Forelimb muscle (tissue), 1 donor: ENCODE results near the gene OS9. TPM values are rescaled to one million over a fixed set of nuclear protein-coding genes. Genes with fewer than 3 reads are reported as not detected.
A peak's percentile ranks its signal among the peaks of the same experiment; 100 is the strongest.
"Not testable (repeated sequence)": the region's sequence is repeated elsewhere in the genome, so short reads cannot be mapped to it uniquely, and the experiment has no call there.

Experiments
- DNase-seq: peaks from one replicate; pipeline ENCODE4 v3.0.0-alpha.2; 2013; ENCODE audit warnings: low read depth
- polyA plus RNA-seq: library from polyadenylated mRNA; unstranded; fragments of 120-200 nt; gene quantifications from one replicate; pipeline ENCODE4 v1.2.1, GENCODE V29; 2013; ENCODE audit not compliant: insufficient read length

Gene OS9, protein sequence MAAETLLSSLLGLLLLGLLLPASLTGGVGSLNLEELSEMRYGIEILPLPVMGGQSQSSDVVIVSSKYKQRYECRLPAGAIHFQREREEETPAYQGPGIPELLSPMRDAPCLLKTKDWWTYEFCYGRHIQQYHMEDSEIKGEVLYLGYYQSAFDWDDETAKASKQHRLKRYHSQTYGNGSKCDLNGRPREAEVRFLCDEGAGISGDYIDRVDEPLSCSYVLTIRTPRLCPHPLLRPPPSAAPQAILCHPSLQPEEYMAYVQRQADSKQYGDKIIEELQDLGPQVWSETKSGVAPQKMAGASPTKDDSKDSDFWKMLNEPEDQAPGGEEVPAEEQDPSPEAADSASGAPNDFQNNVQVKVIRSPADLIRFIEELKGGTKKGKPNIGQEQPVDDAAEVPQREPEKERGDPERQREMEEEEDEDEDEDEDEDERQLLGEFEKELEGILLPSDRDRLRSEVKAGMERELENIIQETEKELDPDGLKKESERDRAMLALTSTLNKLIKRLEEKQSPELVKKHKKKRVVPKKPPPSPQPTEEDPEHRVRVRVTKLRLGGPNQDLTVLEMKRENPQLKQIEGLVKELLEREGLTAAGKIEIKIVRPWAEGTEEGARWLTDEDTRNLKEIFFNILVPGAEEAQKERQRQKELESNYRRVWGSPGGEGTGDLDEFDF
- polyA plus RNA-seq: 107 TPM

DNA sequence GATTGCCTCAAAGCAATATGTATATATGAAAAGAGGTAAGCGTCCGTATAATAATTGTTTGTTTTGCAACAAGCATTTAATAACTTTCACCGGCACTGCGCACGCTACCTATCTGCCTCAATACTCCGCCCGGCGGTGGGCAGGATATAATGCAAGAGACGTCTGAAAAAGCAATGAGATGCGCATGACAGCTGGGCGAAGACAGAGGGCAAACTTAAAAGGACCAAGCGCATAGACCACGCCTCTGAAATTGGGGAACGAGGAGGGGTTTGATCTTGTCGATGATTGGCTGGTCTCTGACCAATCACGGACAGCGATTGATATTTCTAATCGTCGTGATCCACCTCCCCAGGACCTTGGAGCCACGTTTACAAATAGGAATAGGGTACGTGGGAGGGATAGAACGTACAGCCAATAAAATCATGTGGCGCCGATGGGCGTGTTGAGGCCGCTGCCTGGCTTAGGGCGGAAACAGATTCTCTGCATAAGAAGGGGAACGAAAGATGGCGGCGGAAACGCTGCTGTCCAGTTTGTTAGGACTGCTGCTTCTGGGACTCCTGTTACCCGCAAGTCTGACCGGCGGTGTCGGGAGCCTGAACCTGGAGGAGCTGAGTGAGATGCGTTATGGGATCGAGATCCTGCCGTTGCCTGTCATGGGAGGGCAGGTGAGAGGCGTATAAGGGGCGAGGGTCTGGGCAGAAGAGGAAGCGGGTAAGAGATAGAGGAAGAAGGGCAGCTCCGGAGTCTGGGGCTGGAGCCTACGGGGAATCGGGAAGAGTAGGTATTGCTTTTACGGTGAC is at the start of gene OS9:
Gene OS9, plus strand, starts transcription at position 474 of the 800 bp plus-strand sequence. Its CDS starts 30 bp downstream, at position 504.
- DNase-seq: peak; percentile 100

DNA sequence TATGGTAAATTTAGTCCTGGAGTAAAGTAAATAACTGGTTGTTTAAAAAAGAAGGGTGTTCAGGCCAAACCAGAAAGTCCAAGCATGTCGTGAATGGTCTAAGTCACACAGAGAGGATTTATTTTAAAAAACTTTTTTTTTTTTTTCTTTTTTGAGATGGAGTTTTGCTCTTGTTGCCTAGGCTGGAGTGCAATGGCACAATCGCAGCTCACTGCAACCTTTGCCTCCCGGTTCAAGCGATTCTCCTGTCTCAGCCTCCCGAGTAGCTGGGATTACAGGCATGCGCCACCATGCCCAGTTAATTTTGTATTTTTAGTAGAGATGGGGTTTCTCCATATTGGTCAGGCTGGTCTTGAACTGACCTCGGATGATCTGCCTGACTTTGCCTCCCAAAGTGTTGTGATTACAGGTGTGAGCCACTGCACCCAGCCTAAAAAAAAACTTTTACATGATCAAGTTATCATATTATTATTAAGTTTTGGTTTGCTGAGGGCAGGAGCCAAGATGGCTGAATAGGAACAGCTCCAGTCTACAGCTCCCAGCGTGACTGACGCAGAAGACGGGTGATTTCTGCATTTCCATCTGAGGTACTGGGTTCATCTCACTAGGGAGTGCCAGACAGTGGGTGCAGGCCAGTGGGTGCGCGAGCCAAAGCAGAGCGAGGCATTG is 47.8 kb upstream of the OS9 start:
- DNase-seq: not testable (repeated sequence)

DNA sequence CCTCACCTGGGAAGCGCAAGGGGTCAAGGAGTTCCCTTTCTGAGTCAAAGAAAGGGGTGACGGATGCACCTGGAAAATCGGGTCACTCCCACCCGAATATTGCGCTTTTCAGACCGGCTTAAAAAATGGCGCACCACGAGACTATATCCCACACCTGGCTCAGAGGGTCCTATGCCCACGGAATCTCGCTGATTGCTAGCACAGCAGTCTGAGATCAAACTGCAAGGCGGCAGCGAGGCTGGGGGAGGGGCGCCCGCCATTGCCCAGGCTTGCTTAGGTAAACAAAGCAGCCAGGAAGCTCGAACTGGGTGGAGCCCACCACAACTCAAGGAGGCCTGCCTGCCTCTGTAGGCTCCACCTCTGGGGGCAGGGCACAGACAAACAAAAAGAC is 47.3 kb upstream of the OS9 start:
- DNase-seq: not testable (repeated sequence)

DNA sequence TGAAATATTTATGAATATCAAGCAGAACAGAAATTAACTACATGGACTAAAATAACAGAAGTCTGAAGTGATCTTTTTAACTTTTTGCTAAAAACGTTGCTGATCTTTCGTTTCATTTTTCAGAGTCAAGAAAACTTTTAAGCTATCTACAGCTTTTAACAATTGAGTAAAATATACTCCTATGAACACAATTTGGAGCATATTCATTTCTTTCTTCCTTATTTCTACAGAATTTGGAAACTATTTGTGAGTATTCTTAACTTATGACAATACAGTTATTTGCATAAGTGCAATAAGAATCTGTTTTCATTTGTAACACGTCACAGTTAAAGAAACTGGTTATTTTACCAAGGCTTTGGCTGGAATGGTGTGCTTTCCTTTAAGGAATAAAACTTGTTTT is 39.9 kb upstream of the OS9 start:
- no peak for DNase-seq

DNA sequence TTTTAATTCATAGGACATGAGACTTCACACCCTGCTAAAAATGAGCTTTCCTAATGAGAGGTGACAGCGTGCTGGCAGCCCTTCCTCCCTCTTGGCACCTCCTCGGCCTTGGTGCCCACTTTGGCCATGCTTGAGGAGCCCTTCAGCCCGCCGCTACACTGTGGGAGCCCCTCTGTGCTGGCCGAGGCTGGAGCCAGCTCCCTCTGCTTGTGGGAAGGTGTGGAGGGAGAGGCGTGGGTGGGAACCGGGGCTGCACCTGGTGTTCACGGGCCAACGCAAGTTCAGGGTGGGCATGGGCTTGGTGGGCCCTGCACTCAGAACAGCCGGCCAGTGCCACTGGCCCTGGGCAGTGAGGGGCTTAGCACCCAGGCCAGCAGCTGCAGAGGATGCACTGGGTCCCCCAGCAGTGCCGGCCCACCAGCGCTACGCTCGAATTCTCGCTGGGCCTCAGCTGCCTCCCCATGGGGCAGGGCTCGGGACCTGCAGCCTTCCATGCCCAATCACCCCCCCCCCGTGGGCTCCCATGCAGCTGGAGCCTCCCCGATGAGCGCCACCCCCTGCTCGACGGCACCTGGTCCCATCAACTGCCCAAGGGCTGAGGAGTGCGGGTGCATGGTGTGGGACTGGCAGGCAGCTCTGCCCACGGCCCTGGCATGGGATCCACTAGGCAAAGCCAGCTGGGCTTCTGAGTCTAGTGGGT is 38.2 kb upstream of the OS9 start:
- DNase-seq: no peak

DNA sequence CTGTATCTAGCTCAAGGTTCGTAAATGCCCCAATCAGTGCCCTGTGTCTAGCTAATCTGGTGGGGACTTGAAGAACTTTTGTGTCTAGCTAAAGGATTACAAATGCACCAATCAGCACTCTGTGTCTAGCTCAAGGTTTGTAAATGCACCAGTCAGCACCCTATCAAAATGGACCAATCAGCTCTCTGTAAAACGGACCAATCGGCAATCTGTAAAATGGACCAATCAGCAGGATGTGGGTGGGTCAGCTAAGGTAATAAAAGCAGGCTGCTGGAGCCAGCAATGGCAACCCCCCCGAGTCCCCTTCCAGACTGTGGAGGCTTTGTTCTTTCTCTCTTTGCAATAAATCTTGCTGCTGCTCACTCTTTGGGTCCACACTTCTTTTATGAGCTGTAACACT is 37.5 kb upstream of the OS9 start:
- not testable (repeated sequence) for DNase-seq

DNA sequence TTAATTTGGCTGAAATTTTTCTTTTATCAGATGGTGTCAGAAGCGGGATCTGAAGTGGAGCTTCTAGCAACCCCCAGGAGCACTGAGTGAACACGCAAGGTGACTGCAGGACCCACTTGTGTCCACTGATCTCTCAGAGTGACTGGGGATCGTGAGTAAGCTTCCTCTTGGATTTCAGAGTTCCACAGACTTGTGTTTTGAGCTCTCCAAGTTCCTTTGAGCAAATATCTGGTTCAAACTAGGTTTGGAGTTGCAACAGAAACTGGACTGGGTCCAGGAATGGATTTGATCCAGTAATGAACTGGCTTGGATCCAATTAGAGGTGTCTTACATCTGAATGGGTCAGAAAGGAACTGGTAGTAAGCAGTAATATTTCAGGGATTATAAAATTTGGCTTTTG is 36.2 kb upstream of the OS9 start:
- no peak for DNase-seq

DNA sequence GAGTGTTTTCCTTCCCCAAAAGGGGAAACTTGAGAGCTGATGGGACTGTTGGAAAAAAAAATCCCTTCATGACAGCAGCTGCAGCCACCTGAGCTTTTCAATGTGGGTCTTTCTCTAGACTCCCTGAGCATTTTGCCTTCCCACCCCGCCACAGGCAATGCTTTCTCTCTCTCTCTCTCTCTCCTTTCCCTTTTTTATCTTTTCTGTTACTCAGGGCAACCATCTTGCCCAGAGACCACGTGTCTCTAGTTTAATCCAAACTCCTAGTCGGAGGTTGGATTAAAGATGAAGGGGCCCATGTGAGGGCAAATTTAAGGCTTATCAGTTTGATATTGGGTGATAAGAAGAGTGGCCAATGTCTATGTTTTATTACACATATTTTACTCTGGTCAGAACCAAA is 35.0 kb upstream of the OS9 start:
- DNase-seq: no peak

DNA sequence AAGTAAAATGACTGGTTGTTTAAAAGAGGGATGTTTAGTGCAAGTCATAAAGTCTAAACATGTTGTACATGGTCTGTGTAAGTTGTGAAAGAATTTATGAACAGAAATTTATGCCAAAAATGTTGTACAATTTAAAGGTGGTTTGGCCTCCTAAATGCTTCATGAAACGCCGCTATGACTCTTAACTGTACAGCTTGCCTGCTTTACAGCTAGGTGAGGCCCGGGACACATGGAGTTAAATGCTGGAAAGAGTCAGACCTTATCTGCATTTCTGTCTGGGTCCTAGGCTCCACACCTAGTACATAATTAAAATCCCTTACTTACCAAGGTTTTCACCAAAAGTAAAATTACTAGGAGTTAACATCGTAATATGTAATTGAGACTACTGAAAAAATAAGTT is 32.6 kb upstream of the OS9 start:
- no peak for DNase-seq

DNA sequence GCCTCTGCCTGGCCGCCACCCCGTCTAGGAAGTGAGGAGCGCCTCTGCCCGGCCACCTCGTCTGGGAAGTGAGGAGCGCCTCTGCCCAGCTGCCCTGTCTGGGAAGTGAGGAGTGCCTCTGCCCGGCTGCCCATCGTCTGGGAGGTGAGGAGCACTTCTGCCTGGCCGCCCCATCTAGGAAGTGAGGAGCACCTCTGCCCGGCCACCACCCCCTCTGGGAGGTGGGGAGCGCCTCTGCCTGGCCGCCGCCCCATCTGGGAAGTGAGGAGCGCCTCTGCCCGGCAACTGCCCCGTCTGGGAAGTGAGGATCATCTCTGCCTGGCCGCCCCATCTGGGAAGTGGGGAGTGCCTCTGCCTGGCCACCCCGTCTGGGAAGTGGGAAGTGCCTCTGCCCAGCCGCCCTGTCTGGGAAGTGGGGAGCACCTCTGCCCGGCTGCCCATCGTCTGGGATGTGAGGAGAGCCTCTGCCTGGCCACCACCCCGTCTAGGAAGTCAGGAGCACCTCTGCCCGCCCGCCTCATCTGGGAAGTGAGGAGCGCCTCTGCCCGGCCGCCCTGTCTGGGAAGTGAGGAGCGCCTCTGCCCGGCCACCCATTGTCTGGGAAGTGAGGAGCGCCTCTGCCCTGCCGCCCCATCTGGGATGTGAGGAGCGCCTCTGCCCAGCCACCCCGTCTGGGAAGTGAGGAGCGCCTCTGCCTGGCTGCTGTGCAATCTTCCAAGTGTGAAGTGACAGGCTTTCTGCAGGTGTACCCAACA is 28.7 kb upstream of the OS9 start:
- not testable (repeated sequence) for DNase-seq

DNA sequence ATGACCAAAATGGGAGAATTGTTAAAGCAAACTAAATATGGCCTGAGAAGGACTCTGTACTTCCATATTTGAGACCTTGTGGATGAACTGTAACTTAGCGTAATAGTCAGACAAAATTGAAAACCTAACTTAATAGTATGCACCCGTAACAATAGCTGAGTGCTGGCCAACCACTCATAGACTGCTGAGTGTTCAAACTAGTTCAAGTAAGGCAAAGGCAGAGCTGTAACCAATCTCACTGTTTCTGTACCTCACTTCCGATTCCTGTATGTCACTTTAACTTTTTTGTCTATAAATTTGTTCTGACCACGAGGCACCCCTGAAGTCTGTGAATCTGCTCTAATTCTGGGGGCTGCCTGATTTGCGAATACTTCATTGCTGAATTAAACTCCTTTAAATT is 27.0 kb upstream of the OS9 start:
- DNase-seq: no peak

DNA sequence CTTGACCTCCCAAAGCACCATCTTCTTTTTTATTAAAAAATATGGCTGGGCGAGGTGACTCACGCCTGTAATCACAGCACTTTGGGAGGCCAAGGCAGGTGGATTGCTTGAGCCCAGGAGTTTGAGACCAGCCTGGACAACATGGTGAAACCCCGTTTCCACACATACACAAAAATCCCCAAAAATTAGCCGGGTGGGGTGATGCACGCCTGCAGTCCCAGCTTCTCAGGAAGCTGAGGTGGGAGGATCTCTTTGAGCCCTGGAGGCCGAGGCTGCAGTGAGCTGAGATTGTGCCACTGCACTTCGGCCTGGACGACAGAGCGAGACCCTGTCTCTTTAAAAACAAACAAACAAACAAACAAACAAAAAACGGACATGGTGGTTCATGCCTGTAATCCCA is 24.2 kb upstream of the OS9 start:
- DNase-seq: not testable (repeated sequence)

DNA sequence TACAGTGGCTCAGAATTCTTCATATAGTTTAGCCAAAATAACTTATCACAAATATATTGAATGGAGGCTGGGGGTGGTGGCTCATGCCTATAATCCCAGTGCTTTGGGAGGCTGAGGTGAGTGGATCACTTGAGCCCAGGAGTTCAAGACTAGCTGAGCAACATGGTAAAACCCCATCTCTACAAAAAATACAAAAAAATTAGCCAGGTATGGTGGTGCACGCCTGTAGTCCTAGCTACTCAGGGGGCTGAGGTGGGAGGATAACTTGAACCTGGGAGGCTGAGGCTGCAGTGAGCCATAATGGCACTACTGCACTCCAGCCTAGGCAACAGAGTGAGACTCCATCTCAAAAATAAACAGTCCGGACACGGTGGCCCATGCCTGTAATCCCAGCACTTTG is 22.1 kb upstream of the OS9 start:
- not testable (repeated sequence) for DNase-seq

DNA sequence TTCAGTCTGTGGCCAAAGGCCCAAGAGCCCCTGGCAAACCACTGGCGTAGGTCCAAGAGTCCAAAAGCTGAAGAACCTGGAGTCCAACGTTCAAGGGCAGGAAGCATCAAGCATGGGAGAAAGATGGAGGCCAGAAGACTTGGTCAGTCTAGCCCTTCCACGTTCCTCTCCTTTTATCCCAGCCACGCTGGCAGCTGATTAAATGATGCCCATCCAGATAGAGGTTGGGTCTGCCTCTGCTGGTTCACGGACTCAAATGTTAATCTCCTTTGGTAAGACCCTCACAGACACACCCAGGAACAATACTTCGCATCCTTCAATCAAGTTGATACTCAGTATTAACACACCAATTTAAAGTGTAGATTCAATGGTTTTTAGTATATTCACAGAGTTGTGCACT is 21.1 kb upstream of the OS9 start:
- DNase-seq: no peak

DNA sequence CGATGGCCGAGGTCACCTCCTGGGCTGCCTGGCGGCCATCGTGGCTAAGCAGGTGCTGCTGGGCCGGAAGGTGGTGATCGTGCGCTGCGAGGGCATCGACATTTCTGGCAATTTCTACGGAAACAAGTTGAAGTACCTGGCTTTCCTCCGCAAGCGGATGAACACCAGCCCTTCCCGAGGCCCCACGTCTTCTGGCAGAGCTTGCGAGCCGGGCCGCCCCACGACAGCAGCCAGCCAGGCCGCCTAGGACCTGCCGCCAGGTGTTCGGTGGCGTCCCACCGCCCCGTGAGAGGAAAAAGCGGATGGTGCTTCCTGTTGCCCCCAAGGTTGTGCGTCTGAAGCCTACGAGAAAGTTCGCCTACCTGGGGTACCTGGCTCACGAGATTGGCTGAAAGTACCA is 19.2 kb upstream of the OS9 start:
- DNase-seq: no peak

DNA sequence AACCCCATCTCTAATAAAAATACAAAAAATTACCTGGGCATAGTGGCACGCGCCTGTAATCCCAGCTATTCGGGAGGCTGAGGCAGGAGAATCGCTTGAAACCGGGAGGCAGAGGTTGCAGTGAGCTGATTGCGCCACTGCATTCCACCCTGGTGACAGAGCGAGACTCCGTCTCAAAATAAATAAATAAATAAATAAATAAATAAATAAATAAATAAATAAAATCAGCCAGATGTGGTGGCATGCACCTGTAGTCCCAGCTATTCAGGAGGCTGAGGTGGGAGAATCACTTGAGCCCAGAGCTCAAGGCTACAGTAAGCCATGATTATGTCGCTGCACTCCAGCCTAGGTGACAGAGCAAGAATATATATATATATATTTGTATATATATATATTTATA is 16.0 kb upstream of the OS9 start:
- not testable (repeated sequence) for DNase-seq

DNA sequence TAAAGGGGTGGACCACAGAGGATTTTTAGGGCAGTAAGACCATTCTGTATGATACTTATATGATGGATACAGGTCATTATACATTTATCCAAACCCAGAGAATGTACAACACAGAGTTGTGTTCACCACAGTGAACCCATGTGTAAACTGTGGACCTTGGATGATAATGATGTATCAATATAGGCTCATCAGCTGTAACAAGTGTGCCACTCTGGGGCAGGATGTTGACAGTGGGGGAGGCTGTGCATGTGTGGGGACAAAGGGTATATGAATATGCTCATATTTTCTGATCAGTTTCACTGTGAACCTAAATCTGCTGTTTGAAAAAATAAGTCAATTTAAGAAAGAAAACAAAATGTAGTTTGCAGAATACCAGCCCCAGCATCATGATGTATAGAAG is 14.2 kb upstream of the OS9 start:
- no peak for DNase-seq

DNA sequence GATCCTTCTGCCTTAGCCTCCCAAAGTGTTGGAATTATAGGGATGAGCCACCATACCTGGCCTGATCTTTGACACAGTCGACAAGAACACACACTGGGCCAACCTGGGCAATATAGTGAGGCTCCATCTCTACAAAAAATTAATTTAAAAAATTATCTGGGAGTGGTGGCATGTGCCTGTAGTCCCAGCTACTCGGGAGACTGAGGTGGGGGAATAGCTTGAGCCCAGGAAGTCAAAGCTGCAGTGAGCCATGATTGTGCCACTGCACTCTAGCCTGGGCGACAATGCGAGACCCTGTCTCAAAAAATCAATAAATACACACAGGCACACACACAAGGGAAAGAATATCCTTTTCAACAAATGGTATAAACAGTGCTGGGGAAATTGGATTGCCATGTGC is 6.1 kb upstream of the OS9 start:
- no peak for DNase-seq

DNA sequence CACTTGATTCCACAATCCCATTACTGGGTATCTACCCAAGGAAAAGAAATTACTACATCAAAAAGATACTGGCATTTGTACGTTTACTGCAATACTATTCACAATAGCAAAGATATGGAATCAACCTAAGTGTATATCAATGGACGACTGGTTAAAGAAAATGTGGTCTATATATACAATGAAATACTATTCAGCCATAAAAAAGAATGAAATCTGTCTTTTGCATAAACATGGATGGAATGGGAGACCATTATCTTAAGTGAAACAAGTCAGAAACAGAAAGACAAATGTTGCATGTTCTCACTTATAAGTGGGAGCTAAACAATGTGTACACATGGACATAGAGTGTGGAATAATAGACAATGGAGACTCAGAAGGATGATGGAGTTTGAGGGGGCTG is 5.0 kb upstream of the OS9 start:
- no peak for DNase-seq

DNA sequence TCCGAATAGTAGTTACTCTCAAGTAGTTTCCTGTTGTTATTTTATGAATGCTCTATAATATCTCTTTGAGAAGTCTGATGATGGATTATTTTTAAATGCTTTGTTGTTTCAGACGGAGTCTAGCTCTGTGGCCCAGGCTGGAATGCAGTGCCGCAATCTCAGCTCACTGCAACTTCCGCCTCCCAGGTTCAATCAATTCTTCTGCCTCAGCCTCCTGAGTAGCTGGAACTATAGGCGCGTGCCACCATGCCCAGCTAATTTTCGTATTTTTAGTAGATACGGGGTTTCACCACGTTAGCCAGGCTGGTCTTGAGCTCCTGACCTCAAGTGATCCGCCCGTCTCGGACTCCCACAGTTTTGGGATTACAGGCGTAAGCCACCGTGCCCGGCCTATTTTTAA is 1.4 kb upstream of the OS9 start:
- DNase-seq: no peak

DNA sequence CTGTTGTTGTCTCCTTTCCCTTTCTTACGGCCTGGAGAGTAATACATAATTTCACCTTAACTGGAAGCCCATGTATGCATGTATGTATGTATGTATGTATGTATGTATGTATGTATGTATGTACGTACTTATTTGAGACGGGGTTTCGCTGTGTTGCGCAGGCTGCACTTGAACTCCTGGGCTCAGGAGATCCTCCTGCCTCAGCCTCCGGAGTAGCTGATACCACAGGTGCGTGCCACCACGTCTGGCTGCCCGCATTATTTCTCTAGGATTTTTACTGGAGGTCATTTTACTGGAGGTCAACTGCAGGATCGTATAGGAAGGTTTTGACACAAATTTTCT is 644 bp upstream of the OS9 start:
- DNase-seq: no peak
